HG02840 (cell line): ENCODE data around the gene LSM4.

Experiments
- ATAC-seq: cut with Tn5 transposase; IDR thresholded peaks from one replicate; pipeline ENCODE4 v1.9.1; 2021; ENCODE audit warnings: mild to moderate bottlenecking, moderate library complexity, moderate number of reproducible peaks; ENCODE audit not compliant: unreplicated experiment, low FRiP score

Gene LSM4

DNA sequence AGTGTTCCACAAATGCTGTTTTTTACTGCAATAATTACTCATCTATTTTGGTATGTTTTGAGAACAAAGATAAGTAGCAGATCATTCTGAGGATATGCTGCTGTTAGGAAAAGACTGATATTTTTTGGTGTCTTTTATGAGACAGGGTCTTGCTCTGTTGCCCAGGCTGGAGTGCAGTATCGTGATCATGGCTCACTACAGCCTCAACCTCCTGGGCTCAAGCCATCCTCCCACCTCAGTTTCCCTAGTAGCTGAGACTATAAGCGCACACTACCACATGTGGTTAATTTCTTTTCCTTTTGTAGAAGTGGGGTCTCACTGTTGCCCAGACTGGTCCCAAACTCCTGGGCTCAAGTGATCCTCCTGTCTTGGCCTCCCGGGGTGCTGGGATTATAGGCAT lies 9.5 kb downstream of the LSM4 start:
- ATAC-seq = no peak

- no peak for ATAC-seq
These were observed 10.8 kb downstream of the LSM4 start for GRCh38 chr19:18312092-18312534.

GRCh38 chr19:18311502-18312091 lies 11.3 kb downstream of the LSM4 start:
- no peak for ATAC-seq

GRCh38 chr19:18310966-18311365 lies 11.9 kb downstream of the LSM4 start:
- no peak for ATAC-seq

GRCh38 chr19:18310118-18310909 lies 12.6 kb downstream of the LSM4 start:
- no peak for ATAC-seq

DNA sequence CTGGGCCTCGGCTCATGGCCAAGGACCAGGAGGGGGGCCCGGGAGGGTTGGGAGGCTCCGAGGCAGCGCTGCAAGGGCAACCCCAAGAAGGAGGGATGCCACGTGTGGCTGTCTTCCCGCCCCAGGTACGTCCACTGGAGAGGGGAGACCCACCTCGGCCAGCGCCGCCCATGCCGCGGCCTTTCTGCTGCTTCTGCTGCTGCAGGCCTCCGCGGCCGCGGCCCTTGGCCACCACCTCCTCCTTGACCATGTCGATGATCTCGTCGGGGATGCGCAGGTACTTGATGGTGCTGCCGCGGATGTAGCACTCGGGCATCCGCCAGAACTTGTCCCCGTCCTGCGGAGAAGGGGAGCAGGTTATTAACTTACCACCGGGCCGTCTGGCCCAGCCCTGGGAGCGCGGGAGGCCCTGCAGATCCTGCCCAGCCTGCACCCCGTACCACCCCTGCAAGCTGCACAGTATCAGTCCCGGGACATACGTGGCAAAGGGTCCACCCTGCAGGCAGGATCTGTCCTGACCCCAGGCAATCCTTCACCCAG lies 13.3 kb downstream of the LSM4 start:
- no peak for ATAC-seq

DNA sequence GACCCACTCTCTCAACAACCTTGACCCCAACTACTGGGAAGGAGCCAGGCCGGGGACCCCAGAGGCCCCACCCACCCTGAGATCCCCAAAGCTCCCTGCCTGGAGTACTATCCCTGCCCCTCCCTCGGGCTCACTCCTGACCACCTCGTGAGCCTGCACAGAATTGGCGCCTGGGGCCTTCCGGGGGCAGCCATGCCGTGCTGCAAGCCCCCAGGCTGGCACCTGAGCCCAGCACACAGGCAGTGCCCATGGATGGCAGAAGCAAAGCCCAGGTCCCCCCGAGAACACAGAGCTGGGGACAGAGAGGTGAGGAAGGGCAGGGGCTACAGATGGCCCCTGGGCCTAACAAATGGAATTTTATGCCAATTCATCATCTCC lies 13.9 kb downstream of the LSM4 start:
- no peak for ATAC-seq

DNA sequence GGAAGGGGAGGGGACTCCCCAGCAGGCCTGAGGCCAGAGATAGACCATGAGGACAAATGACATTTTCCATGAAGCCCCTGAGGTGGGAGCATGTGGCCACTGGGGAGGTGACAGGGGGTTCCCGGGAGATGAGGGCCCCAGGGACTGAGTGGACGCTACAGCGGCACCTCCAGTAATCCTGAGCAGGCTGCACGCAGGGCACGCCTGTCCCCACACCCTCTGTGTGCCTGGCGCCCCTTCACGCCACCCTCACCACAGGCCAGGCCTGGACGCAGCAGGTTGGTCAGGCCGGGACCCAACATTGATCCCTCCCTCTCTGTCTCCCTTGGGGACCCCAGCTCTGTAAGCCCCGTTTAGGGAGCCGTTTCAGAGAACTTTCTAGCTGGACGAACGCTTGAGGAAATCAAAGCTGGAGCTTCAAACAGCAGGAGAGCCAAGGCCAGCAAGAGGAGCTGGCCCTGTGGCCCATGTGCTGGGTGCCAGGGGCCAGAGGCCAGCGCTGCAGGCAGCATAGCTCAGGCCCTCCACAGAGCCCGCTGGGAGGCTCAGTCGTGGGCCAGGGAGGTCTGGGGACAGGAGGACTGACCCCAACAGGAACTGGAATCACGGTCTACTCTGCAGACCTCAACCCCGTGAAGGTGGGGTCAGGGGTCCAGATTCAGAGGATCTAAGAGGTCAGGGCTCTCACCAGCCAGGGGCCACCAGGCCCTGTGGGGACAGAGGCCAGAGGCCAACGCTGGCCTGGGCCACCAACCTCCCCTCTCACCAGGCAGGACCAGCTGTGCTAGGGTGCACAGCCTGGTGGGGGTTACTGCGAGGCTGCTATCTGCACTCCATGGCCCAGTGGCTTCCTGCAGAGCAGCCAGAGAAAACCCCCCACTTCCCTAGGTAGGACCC lies 14.6 kb downstream of the LSM4 start:
- ATAC-seq = no peak

DNA sequence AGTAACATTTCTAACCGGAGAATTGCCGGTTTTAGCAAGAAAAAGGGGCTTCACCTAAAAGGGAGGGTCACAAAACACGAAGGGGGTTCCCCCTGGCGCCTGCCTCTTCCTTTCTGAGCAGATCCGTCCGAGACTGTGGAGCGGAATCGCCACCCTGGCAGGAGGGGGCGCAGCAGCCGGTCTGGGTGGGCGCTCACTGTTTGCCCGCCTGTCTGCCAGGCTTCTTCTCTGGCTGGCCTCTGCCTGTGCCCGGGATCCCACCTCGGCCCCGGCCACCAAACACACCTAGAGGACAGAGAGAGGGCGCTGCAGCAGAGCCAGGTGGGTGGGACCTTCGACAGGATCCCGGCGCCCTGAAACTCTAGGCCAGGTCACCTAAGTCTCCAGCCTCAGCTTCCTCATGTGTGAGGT lies 15.6 kb downstream of the LSM4 start:
- no peak for ATAC-seq

DNA sequence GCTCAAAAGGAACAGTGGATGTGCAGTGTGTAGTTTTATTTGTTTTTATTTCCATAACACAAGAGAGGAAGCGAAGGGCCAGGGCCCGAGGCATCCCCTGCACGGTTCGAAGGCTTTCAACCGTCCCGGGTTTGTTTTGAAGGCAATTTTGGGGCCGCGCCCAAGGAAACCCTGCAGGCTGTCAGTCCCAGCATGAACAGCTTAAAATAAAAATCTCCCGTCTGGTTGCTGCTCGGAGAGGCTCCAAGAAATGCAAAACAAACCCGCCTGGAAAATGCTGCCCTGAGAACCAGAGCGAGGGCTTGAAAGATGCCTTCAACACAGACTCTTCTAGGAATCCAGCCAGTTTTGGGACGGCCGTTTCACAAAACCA lies 16.0 kb downstream of the LSM4 start:
- ATAC-seq = no peak

DNA sequence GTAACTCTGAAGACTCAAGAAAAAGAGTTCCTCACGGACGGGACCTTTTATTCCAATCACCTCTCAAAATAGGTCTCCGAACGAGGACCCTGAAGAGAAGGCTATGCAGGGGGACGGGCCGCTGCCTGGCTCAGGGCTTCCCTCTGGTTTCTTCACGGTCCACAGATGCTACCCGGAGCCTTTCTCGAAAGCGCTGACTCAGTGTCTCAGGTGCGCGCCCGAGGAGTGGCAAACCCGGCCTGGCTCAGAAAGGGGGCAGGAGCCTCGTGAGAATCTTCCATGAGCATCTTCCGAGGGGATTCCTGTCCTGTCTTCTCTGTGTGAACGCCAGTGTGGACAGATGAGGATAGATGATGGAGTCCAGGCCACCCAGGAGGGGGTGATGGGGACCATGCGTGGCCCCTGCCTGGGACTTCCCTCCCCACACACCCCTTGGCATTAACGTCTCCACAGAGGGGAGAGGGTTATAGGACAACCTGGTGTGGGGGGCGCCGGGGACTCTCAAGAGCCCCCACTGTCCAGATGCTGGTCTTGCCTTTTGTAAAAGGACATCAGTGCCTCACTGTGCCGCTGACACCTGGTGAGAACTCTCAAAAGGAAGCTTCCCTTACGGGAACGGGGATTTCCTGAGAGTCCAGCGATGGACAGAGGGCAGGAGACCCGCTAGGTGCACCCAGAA lies 16.5 kb downstream of the LSM4 start:
- ATAC-seq = no peak

- ATAC-seq = no peak
These were observed 18.2 kb downstream of the LSM4 start for GRCh38 chr19:18304458-18305310.

- no peak for ATAC-seq
These were observed 18.7 kb downstream of the LSM4 start for GRCh38 chr19:18304208-18304457.

DNA sequence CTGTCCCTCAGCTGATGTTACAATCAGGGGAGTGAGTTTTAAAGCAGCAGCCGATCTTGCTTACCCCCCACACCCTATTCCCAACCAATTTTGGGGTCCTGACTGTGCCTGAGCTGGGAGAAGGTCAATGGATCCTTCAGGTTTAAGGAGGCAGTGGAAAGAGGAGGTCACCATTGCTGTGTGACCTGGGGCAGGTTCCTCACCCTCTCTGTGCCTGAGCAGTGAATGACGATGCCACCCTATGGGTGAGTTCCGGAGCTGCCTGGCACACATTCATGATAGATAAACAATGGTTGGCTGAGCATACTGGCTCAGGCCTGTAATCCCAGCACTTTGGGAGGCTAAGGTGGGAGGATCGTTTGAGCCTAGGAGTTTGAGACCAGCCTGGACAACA lies 21.2 kb downstream of the LSM4 start:
- ATAC-seq = no peak

- ATAC-seq = no peak
These were observed 21.8 kb downstream of the LSM4 start for GRCh38 chr19:18300930-18301717.

DNA sequence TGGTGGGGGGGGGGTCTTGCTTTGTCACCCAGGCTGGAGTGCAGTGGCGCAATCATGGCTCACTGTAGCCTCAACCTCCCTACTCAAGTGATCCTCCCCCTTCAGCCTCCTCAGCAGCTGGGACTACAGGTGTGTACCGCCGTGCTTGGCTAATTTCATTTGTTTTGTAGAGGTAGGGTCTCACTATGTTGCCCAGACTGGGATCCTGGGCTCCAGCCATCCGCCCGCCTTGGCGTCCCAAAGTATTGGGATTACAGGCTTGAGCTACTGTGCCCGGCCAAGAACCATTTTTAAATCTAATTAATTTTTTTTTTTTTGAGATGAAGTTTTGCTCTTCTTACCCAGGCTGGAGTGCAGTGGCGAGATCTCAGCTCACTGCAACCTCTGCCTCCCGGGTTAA lies 23.2 kb downstream of the LSM4 start:
- ATAC-seq = no peak

DNA sequence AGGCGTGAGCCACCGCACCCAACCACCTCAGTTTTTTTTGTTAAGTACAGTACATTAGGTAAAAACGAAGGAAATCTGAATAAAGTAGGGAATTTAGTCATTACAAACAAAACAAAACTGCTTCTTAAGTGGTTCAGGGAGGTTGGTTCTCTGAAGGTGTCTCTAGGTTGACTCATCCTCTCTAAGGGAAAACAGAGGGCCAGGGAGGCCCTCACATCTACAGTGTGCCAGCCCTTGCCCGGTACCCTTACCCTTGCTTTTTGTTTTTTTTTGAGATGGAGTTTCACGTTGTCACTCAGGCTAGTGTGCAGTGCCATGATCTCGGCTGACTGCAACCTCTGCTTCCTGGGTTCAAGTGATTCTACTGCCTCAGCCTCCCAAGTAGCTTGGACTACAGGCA lies 24.3 kb downstream of the LSM4 start:
- ATAC-seq = no peak

- no peak for ATAC-seq
These were observed 25.6 kb downstream of the LSM4 start for GRCh38 chr19:18297308-18297707.

DNA sequence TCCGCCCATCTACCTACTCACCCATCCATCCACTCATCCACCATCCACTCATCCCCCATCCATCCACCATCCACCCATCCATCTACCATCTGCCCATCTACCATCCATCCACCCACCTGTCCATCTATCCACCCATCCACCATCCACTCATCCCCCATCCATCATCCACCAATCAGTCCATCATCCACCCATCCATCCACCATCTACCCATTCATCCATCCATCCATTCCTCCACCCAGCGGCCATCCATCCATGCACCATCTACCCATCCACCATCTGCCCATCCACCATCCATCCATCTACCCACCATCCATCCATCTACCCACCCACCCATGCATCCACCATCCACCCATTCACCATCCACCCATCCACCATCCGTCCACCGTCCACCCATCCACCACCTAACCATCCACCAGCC lies 27.8 kb downstream of the LSM4 start:
- ATAC-seq = no peak
